Mucosa of descending colon (tissue), 3 donors: ENCODE data around the gene UGT1A6. TPM values are rescaled to one million over a fixed set of nuclear protein-coding genes. Genes with fewer than 3 reads are reported as not detected.

ENCODE experiments used
- ATAC-seq: fragments of 200-7000 bp; cut with Tn5 transposase; one replicate; pipeline ENCODE4 v1.9.1; 2020; ENCODE audit warnings: mild to moderate bottlenecking, moderate library complexity
- DNase-seq, 3 donors: peaks; one replicate each; pipeline ENCODE4 v3.0.0-alpha.2; 2020
- H3K36me3 ChIP-seq: fragments of 200-600 bp; one replicate; pipeline ENCODE4 v1.8.0; 2021; ENCODE audit warnings: low read depth, mild to moderate bottlenecking
- H3K4me1 ChIP-seq: fragments of 200-600 bp; one replicate; pipeline ENCODE4 v1.8.0; 2021; ENCODE audit warnings: low read depth, mild to moderate bottlenecking
- H3K4me3 ChIP-seq: fragments of 200-600 bp; one replicate; pipeline ENCODE4 v1.8.0; 2021; ENCODE audit warnings: mild to moderate bottlenecking
- H3K9me3 ChIP-seq: fragments of 200-600 bp; one replicate; pipeline ENCODE4 v1.8.0; 2021; ENCODE audit warnings: mild to moderate bottlenecking
- CTCF ChIP-seq: fragments of 200-600 bp; IDR thresholded peaks from one replicate; pipeline ENCODE4 v1.8.0; 2022; ENCODE audit warnings: antibody characterized with exemption, mild to moderate bottlenecking
- intact Hi-C, 2 donors: fragments of 100-400 bp; cut with DNase I in 1 of 2; cut with micrococcal nuclease in 1 of 2; formaldehyde crosslinking; loops; one replicate each; pipeline versions ENCODE4 v1.11.0 to v1.11.1; 2022; cut with DNase I, micrococcal nuclease
- total RNA-seq, 3 donors: library from RNA; stranded (reverse); fragmentation: NEBNext Ultra II Directional in 2 of 3; extraction: Animal tissue kit (Norgen Biotek cat#: 25700) in 2 of 3; gene quantifications; one replicate each; pipeline versions ENCODE4 v1.2.1 to v1.2.4, GENCODE V29; 2021 to 2023
- donor health status: DM: no; HTN: no; CAD: no; lungs with moderate emphysema.
- donor health status: DM: no; HTN: no; CAD: no.
- donor health status: DM: no; HTN: yes; CAD: no.

UGT1A6 gene
- total RNA-seq, 3 donors from 2014 or later, result 8.5 to 19.3 (median 8.7) TPM

DNA sequence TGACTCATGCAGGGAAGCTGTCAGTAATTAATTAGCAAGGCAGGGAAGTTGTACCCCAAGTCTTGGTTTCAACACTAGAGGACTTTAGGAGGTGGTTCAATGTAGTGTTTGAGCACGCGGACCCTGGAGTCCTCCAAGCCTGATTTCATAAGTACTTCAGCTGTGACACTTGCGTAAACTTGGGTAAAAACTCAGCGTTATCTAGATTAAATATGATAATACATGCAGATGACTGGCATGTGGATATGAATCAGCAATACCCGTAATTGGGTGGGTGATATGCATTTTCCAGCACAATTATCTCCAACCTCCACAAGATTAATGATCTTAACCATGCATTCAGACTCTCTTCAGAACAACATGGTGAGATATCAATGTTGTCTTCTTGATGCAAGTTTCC is 5.8 kb upstream of the UGT1A6 start:
- Histone ChIP-seq H3K4me1 (peaks cover 34% of the 10 kb centered on the region), H3K4me3 (no peak overlapping the region), H3K36me3 (no peaks in the 10 kb centered on the region), H3K9me3 (no peaks in the 10 kb centered on the region)
- intact Hi-C loops, result no loop called here
- no peak for TF ChIP-seq CTCF
- DNase-seq (no peak), ATAC-seq (no peak)

DNA sequence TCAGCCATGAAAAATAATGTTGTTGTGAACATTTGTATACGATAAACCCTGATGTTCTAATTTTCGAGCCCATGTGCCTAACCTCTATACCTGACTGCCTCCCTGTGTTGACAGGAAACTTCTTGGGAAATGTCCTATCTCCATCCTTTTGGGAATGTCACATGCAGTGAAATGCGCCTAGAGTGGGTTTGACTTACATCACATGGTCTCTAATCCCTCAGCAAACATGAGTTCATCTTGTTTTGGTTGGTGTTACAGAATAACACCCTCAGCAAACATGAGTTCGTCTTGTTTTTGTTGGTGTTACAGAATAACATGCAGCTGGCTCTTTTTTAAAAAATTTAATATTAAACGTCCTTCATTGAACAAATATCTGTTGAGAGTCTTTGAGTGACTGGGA is 4.3 kb upstream of the UGT1A6 start:
- H3K36me3 ChIP-seq, result no peaks in the 10 kb centered on the region
- no peak for ATAC-seq
- no peak for TF ChIP-seq CTCF
- no peaks in the 10 kb centered on the region for H3K9me3 ChIP-seq
- intact Hi-C loops, result no loop called here
- H3K4me1 ChIP-seq, result peaks cover 34% of the 10 kb centered on the region
- H3K4me3 ChIP-seq, result no peak overlapping the region
- DNase-seq, result no peak

- Histone ChIP-seq H3K9me3 (no peaks in the 10 kb centered on the region), H3K4me1 (peaks cover 37% of the 10 kb centered on the region), H3K4me3 (no peak overlapping the region), H3K36me3 (no peaks in the 10 kb centered on the region)
- TF ChIP-seq CTCF, result no peak
- ATAC-seq, result peak; percentile 66
- intact Hi-C loops, result no loop called here
- no peak for DNase-seq
These were observed 3.7 kb upstream of the UGT1A6 start for GRCh38 chr2:233689031-233689430.

DNA sequence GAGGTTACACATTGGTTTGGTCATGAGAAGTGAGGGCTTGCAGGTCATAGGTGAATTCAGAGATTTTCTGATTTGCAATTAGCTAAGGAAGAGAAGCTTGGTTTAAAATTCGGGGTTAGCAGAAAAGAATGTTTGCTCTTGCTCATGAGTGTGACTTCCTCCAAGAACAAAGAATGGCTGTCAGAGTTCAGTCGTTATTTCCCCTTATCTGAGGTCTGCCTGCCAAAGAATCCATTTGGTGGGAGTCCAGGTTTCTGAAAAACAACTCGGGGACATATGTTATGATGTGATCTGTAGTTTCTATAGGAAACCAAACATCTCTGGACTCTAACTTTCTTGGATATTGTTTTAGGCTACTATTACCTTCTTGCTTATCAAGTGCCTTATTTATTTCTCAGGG is 3.2 kb upstream of the UGT1A6 start:
- ATAC-seq, result peak; percentile 6

GRCh38 chr2:233690444-233690843 is 2.2 kb upstream of the UGT1A6 start:
- no peak for ATAC-seq
- DNase-seq, result no peak
- no peak for TF ChIP-seq CTCF

More for the DNA sequence above, 3.2 kb upstream of the UGT1A6 start:
- peaks cover 37% of the 10 kb centered on the region for H3K4me1 ChIP-seq
- TF ChIP-seq CTCF, result no peak
- no peaks in the 10 kb centered on the region for H3K9me3 ChIP-seq
- H3K36me3 ChIP-seq, result no peaks in the 10 kb centered on the region
- no peak overlapping the region for H3K4me3 ChIP-seq
- no peak for DNase-seq
- intact Hi-C loops, result no loop called here

More at GRCh38 chr2:233690444-233690843, 2.2 kb upstream of the UGT1A6 start:
- Histone ChIP-seq H3K36me3 (no peaks in the 10 kb centered on the region), H3K4me3 (no peak overlapping the region), H3K9me3 (no peaks in the 10 kb centered on the region), H3K4me1 (peaks cover 31% of the 10 kb centered on the region)
- intact Hi-C loops, result no loop called here
